Lower leg skin (tissue), 4 donors: Measurements from ENCODE around the gene RBM33. TPM values are rescaled to one million over a fixed set of nuclear protein-coding genes. Genes with fewer than 3 reads are reported as not detected.

ENCODE experiments used
- DNase-seq, 2 donors: peaks; one replicate each; pipeline ENCODE4 v3.0.0-alpha.2; 2019; ENCODE audit warnings: low spot score in 2 of 2
- H3K4me3 ChIP-seq: fragments of 200-600 bp; sonication (generic); 2 replicates; pipeline ENCODE4 v1.5.1; 2017; ENCODE audit warnings: mild to moderate bottlenecking, low read depth; ENCODE audit not compliant: poor library complexity, severe bottlenecking
- CTCF ChIP-seq, 3 donors: fragments of 450-650 bp; IDR thresholded peaks; one replicate each; pipeline ENCODE4 v1.5.1; 2016; ENCODE audit warnings: antibody characterized with exemption in 3 of 3, mild to moderate bottlenecking in 3 of 3, moderate library complexity in 2 of 3
- POLR2A ChIP-seq, 2 donors: fragments of 450-650 bp; IDR thresholded peaks; one replicate each; pipeline ENCODE4 v1.6.1; 2016 to 2017; ENCODE audit warnings: antibody characterized with exemption in 2 of 2, mild to moderate bottlenecking in 1 of 2, moderate library complexity in 1 of 2
- WGBS, 2 donors: methylation state at CpG; one replicate each; pipeline ENCODE4 v1.1.5; 2018; 5-methylcytosine and 5-hydroxymethylcytosine counted together
- intact Hi-C: fragments of 100-400 bp; cut with DNase I; formaldehyde crosslinking; loops from one replicate; pipeline ENCODE4 v1.15.0; 2023; ENCODE audit warnings: low total_unique reads
- total RNA-seq, 4 donors: library from RNA; depleted of rRNA; stranded (reverse); fragments of >200 nt; gene quantifications; one replicate each; pipeline ENCODE4 v1.1.0, GENCODE V29; 2016

Gene RBM33
- total RNA-seq, 4 donors from 2014 or later = 35.8 to 83.9 (median 56.7) TPM

GRCh38 chr7:155804897-155805825, 160.7 kb downstream of the RBM33 start:
- TF ChIP-seq POLR2A (IDR thresholded peaks at IDR 0.05) (no peak), CTCF (IDR thresholded peaks at IDR 0.05) (no peak)
- DNase-seq = no peak
- no peak overlapping the region for H3K4me3 ChIP-seq
- intact Hi-C loops = loop anchor here (10.0 kb wide), 1 partner anchor 670 kb away; no protein-coding TSS in a partner anchor
- WGBS, 2 donors = 0% methylated on average over 49 to 56 of the region's 91 CpGs

GRCh38 chr7:155805826-155806095, 161.3 kb downstream of the RBM33 start:
- WGBS, 2 donors = 0 to 3% methylated on average over 9 to 11 of the region's 18 CpGs
- intact Hi-C loops = loop anchor here (10.0 kb wide), 1 partner anchor 669 kb away; no protein-coding TSS in a partner anchor
- H3K4me3 ChIP-seq = no peak overlapping the region
- no peak for TF ChIP-seq POLR2A (IDR thresholded peaks at IDR 0.05)
- no peak for TF ChIP-seq CTCF (IDR thresholded peaks at IDR 0.05)
- DNase-seq = no peak

GRCh38 chr7:155806096-155806871, 161.8 kb downstream of the RBM33 start:
- H3K4me3 ChIP-seq = no peak overlapping the region
- TF ChIP-seq POLR2A (IDR thresholded peaks at IDR 0.05) (no peak), CTCF (IDR thresholded peaks at IDR 0.05) (no peak)
- no peak for DNase-seq
- 28 to 39% methylated on average over 40 to 46 of the region's 47 CpGs for WGBS, 2 donors
- intact Hi-C loops = loop anchor here (10.0 kb wide), 1 partner anchor 669 kb away; no protein-coding TSS in a partner anchor

GRCh38 chr7:155807065-155807671, 162.7 kb downstream of the RBM33 start:
- H3K4me3 ChIP-seq = no peak overlapping the region
- no peak for TF ChIP-seq POLR2A (IDR thresholded peaks at IDR 0.05)
- no peak for TF ChIP-seq CTCF (IDR thresholded peaks at IDR 0.05)
- WGBS, 2 donors = 44 to 48% methylated on average over 19 of the region's 19 CpGs
- intact Hi-C loops = loop anchor here (10.0 kb wide), 1 partner anchor 668 kb away; no protein-coding TSS in a partner anchor
- no peak for DNase-seq

GRCh38 chr7:155807789-155808548, 163.5 kb downstream of the RBM33 start:
- intact Hi-C loops = loop anchor here (10.0 kb wide), 1 partner anchor 667 kb away; no protein-coding TSS in a partner anchor
- no peak overlapping the region for H3K4me3 ChIP-seq
- 7 to 29% methylated on average over 22 of the region's 33 CpGs for WGBS, 2 donors

More at GRCh38 chr7:155807789-155808548, 163.5 kb downstream of the RBM33 start:
- TF ChIP-seq POLR2A (IDR thresholded peaks at IDR 0.05) (no peak), CTCF (IDR thresholded peaks at IDR 0.05) (no peak)
- DNase-seq = no peak
